ENCODE measurements around the gene DNER.

Gene DNER

GRCh38 chr2:229572507-229573271 is 141.7 kb downstream of the DNER start:
- DNase-seq (ENCODE audit: low read depth in 2 of 3, low spot score in 1 of 3), result no peak

GRCh38 chr2:229571243-229571642 is 143.1 kb downstream of the DNER start:
- no peak for DNase-seq (ENCODE audit: low read depth in 2 of 3, low spot score in 1 of 3)

- DNase-seq (ENCODE audit: low read depth in 2 of 3, low spot score in 1 of 3), result no peak
These were observed 148.0 kb downstream of the DNER start for GRCh38 chr2:229566370-229566769.

- no peak for DNase-seq (ENCODE audit: low read depth in 2 of 3, low spot score in 1 of 3)
These were observed 150.0 kb downstream of the DNER start for GRCh38 chr2:229564300-229564907.

GRCh38 chr2:229563388-229563787 is 151.0 kb downstream of the DNER start:
- DNase-seq (ENCODE audit: low read depth in 2 of 3, low spot score in 1 of 3), result no peak

- no peak for DNase-seq (ENCODE audit: low read depth in 2 of 3, low spot score in 1 of 3)
These were observed 151.8 kb downstream of the DNER start for GRCh38 chr2:229562472-229563127.

- no peak for DNase-seq (ENCODE audit: low read depth in 2 of 3, low spot score in 1 of 3)
These were observed 154.4 kb downstream of the DNER start for GRCh38 chr2:229559986-229560385.

GRCh38 chr2:229553091-229553490 is 161.3 kb downstream of the DNER start:
- DNase-seq (ENCODE audit: low read depth in 2 of 3, low spot score in 1 of 3), result no peak

GRCh38 chr2:229543176-229543873 is 171.0 kb downstream of the DNER start:
- no peak for DNase-seq (ENCODE audit: low read depth in 2 of 3, low spot score in 1 of 3)

- no peak for DNase-seq (ENCODE audit: low read depth in 2 of 3, low spot score in 1 of 3)
These were observed 174.7 kb downstream of the DNER start for GRCh38 chr2:229539628-229540027.

GRCh38 chr2:229531594-229531993 is 182.8 kb downstream of the DNER start:
- DNase-seq (ENCODE audit: low read depth in 2 of 3, low spot score in 1 of 3), result no peak

- DNase-seq (ENCODE audit: low read depth in 2 of 3, low spot score in 1 of 3), result no peak
These were observed 183.9 kb downstream of the DNER start for GRCh38 chr2:229530434-229530833.

- DNase-seq (ENCODE audit: low read depth in 2 of 3, low spot score in 1 of 3), result no peak
These were observed 185.5 kb downstream of the DNER start for GRCh38 chr2:229528846-229529245.

GRCh38 chr2:229526951-229527350 is 187.4 kb downstream of the DNER start:
- no peak for DNase-seq (ENCODE audit: low read depth in 2 of 3, low spot score in 1 of 3)

GRCh38 chr2:229524799-229525198 is 189.6 kb downstream of the DNER start:
- DNase-seq (ENCODE audit: low read depth in 2 of 3, low spot score in 1 of 3), result no peak

- no peak for DNase-seq (ENCODE audit: low read depth in 2 of 3, low spot score in 1 of 3)
These were observed 190.7 kb downstream of the DNER start for GRCh38 chr2:229523663-229524062.

- DNase-seq (ENCODE audit: low read depth in 2 of 3, low spot score in 1 of 3), result no peak
These were observed 192.8 kb downstream of the DNER start for GRCh38 chr2:229521576-229521975.

- DNase-seq (ENCODE audit: low read depth in 2 of 3, low spot score in 1 of 3), result no peak
These were observed 193.7 kb downstream of the DNER start for GRCh38 chr2:229520691-229521096.

GRCh38 chr2:229519655-229520430 is 194.5 kb downstream of the DNER start:
- DNase-seq (ENCODE audit: low read depth in 2 of 3, low spot score in 1 of 3), result no peak

GRCh38 chr2:229514273-229514895 is 200.0 kb downstream of the DNER start:
- no peak for DNase-seq (ENCODE audit: low read depth in 2 of 3, low spot score in 1 of 3)
